HEK293 (cell line): ENCODE results near the gene ZNF330.

Experiments
- CTCF ChIA-PET: fragments of 350-600 bp; formaldehyde crosslinking; extraction: SDS; loops from one replicate; lab custom pipeline; 2021; ENCODE audit warnings: antibody characterized with exemption; lab: Yijun Ruan, JAX
- POLR2A ChIA-PET: fragments of 300-600 bp; formaldehyde crosslinking; extraction: SDS; loops from one replicate; lab custom pipeline; 2020; ENCODE audit warnings: antibody characterized with exemption, inconsistent platforms; lab: Yijun Ruan, JAX
- H3K27ac ChIP-seq: fragments of 200-500 bp; sonication (Bioruptor generic); 2 replicates; pipeline ENCODE4 v1.5.1; 2014; ENCODE audit warnings: low read depth, low read length, control low read depth, inconsistent platforms; ENCODE audit errors: extremely low read depth
- H3K36me3 ChIP-seq, 2 experiments: fragments of 200-500 bp in 1 of 2; sonication (Bioruptor generic) in 1 of 2; 1 replicate in 1 of 2; 2 replicates in 1 of 2; pipeline ENCODE4 v1.5.1; 2014 to 2017; ENCODE audit warnings: inconsistent platforms in 2 of 2, low read length in 2 of 2; ENCODE audit not compliant: control insufficient read depth in 2 of 2, insufficient read depth in 1 of 2
- H3K4me1 ChIP-seq: fragments of 200-500 bp; sonication (Bioruptor generic); 2 replicates; pipeline ENCODE4 v1.5.1; 2014; ENCODE audit warnings: mild to moderate bottlenecking, low read length, inconsistent platforms; ENCODE audit not compliant: control insufficient read depth, insufficient read depth
- H3K4me3 ChIP-seq: 2 replicates; pipeline ENCODE4 v1.5.1; 2011; ENCODE audit warnings: low read depth, mild to moderate bottlenecking, control low read depth, low read length, moderate library complexity
- H3K9me3 ChIP-seq: fragments of 200-500 bp; sonication (Bioruptor generic); 2 replicates; pipeline ENCODE4 v1.5.1; 2014; ENCODE audit warnings: low read depth, low read length, inconsistent platforms; ENCODE audit not compliant: control insufficient read depth, insufficient read depth
- ATF2 ChIP-seq: fragments of 450-650 bp; formaldehyde crosslinking; IDR thresholded peaks from 2 replicates; pipeline ENCODE4 v1.5.1; 2016; ENCODE audit warnings: missing biosample characterization, missing genetic modification characterization, low read depth
- BCL6B ChIP-seq: fragments of 450-650 bp; formaldehyde crosslinking; IDR thresholded peaks from 2 replicates; pipeline ENCODE4 v1.5.1; 2017; ENCODE audit warnings: missing biosample characterization, missing genetic modification characterization
- FEZF1 ChIP-seq: fragments of 450-650 bp; formaldehyde crosslinking; IDR thresholded peaks from 2 replicates; pipeline ENCODE4 v1.5.1; 2016; ENCODE audit warnings: missing biosample characterization, missing genetic modification characterization
- KLF8 ChIP-seq: fragments of 450-650 bp; formaldehyde crosslinking; IDR thresholded peaks from 2 replicates; pipeline ENCODE4 v1.5.1; 2016; ENCODE audit warnings: missing biosample characterization, missing genetic modification characterization
- KLF9 ChIP-seq: fragments of 450-650 bp; formaldehyde crosslinking; IDR thresholded peaks from 2 replicates; pipeline ENCODE4 v1.5.1; 2016; ENCODE audit warnings: missing biosample characterization, missing genetic modification characterization, low read depth
- SCRT1 ChIP-seq: fragments of 450-650 bp; formaldehyde crosslinking; IDR thresholded peaks from 2 replicates; pipeline ENCODE4 v1.5.1; 2016; ENCODE audit warnings: missing biosample characterization, missing genetic modification characterization, borderline replicate concordance
- ZBTB48 ChIP-seq: fragments of 450-650 bp; formaldehyde crosslinking; IDR thresholded peaks from 2 replicates; pipeline ENCODE4 v1.5.1; 2016; ENCODE audit warnings: missing biosample characterization, missing genetic modification characterization
- ZBTB6 ChIP-seq: fragments of 450-650 bp; formaldehyde crosslinking; IDR thresholded peaks from 2 replicates; pipeline ENCODE4 v1.5.1; 2017; ENCODE audit warnings: missing biosample characterization, missing genetic modification characterization
- ZFP3 ChIP-seq: fragments of 450-650 bp; formaldehyde crosslinking; IDR thresholded peaks from 2 replicates; pipeline ENCODE4 v1.5.1; 2016; ENCODE audit warnings: low read depth, missing biosample characterization, missing genetic modification characterization
- ZFP37 ChIP-seq: fragments of 450-650 bp; formaldehyde crosslinking; IDR thresholded peaks from 2 replicates; pipeline ENCODE4 v1.5.1; 2016; ENCODE audit warnings: missing biosample characterization, missing genetic modification characterization
- ZNF146 ChIP-seq: fragments of 450-650 bp; formaldehyde crosslinking; IDR thresholded peaks from 2 replicates; pipeline ENCODE4 v1.5.1; 2016; ENCODE audit warnings: missing biosample characterization, missing genetic modification characterization
- ZNF16 ChIP-seq: fragments of 450-650 bp; formaldehyde crosslinking; IDR thresholded peaks from 2 replicates; pipeline ENCODE4 v1.5.1; 2016; ENCODE audit warnings: low read depth, missing biosample characterization, missing genetic modification characterization
- ZNF302 ChIP-seq: fragments of 450-650 bp; formaldehyde crosslinking; IDR thresholded peaks from 2 replicates; pipeline ENCODE4 v1.5.1; 2016; ENCODE audit warnings: missing biosample characterization, missing genetic modification characterization, low read depth
- ZNF341 ChIP-seq: fragments of 450-650 bp; formaldehyde crosslinking; IDR thresholded peaks from 2 replicates; pipeline ENCODE4; 2016; ENCODE audit warnings: low read depth, missing biosample characterization, missing genetic modification characterization
- ZNF366 ChIP-seq: fragments of 450-650 bp; formaldehyde crosslinking; conservative IDR thresholded peaks from 2 replicates; pipeline ENCODE4 v1.5.1; 2016; ENCODE audit warnings: missing biosample characterization, missing genetic modification characterization
- ZNF398 ChIP-seq: fragments of 450-650 bp; formaldehyde crosslinking; IDR thresholded peaks from 2 replicates; pipeline ENCODE4 v1.5.1; 2017; ENCODE audit warnings: missing biosample characterization, missing genetic modification characterization
- ZNF473 ChIP-seq: fragments of 450-650 bp; formaldehyde crosslinking; IDR thresholded peaks from 2 replicates; pipeline ENCODE4 v1.5.1; 2017; ENCODE audit warnings: missing biosample characterization, missing genetic modification characterization
- ZNF548 ChIP-seq: fragments of 450-650 bp; formaldehyde crosslinking; IDR thresholded peaks from 2 replicates; pipeline ENCODE4 v1.5.1; 2016; ENCODE audit warnings: missing biosample characterization, missing genetic modification characterization
- ZNF555 ChIP-seq: fragments of 450-650 bp; formaldehyde crosslinking; conservative IDR thresholded peaks from 2 replicates; pipeline ENCODE4 v1.5.1; 2017; ENCODE audit warnings: missing biosample characterization, mild to moderate bottlenecking, missing genetic modification characterization, inconsistent platforms
- ZNF561 ChIP-seq: fragments of 450-650 bp; IDR thresholded peaks from 2 replicates; pipeline ENCODE4 v1.5.1; 2018; ENCODE audit warnings: missing biosample characterization, missing genetic modification characterization, borderline replicate concordance
- ZNF585B ChIP-seq: fragments of 450-650 bp; formaldehyde crosslinking; IDR thresholded peaks from 2 replicates; pipeline ENCODE4 v1.5.1; 2016; ENCODE audit warnings: missing biosample characterization, missing genetic modification characterization
- ZNF624 ChIP-seq: fragments of 450-650 bp; formaldehyde crosslinking; IDR thresholded peaks from 2 replicates; pipeline ENCODE4 v1.5.1; 2017; ENCODE audit warnings: missing biosample characterization, missing genetic modification characterization
- ZNF76 ChIP-seq: fragments of 450-650 bp; formaldehyde crosslinking; IDR thresholded peaks from 2 replicates; pipeline ENCODE4; 2016; ENCODE audit warnings: low read depth, missing biosample characterization, missing genetic modification characterization, borderline replicate concordance
- ZNF768 ChIP-seq: fragments of 450-650 bp; formaldehyde crosslinking; IDR thresholded peaks from 2 replicates; pipeline ENCODE4 v1.5.1; 2018; ENCODE audit warnings: missing biosample characterization, mild to moderate bottlenecking, missing genetic modification characterization
- ZXDB ChIP-seq: fragments of 450-650 bp; formaldehyde crosslinking; IDR thresholded peaks from 2 replicates; pipeline ENCODE4 v1.5.1; 2016; ENCODE audit warnings: missing biosample characterization, missing genetic modification characterization
- TF ChIP-seq, protein P1 (sequence below): fragments of 450-650 bp; formaldehyde crosslinking; IDR thresholded peaks from 2 replicates; pipeline ENCODE4 v1.5.1; 2016; ENCODE audit warnings: missing biosample characterization, missing genetic modification characterization

Gene ZNF330

DNA sequence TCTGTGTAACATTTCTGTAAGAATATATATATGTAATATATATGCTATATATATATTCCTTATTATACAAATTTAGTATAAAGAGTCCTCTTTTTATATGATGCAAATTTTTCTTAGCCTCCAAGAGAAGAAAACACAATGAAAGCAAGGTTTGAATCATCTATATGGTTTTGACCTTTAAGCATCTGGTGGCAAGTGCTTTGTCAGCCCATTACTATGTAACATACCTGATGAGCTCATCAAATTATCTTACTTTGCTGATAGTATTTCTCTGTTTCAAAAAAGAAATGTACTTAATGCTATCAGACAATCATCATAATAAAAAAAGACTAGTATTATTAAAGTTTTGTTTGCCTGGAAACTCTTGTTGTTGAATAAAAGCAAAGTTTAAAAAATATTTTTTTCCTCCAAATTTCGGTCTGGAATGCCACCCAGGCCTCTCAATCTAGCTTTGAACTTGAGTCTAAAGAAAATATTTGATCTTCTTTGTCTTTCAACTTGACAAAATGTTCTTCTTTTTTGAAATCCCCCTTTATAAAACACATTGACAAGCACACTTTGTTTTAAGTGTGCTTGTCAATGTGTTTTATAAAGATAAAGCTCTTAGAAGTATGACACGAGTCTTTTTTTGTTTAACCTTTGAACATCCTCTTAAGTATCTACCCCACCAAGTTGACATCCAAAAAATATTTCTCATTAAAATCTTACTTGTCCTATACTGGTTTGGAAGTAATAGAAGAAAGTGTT is 26.2 kb downstream of the ZNF330 start:
- Histone ChIP-seq H3K4me1 (no peaks in the 10 kb centered on the region), H3K36me3 (no peaks in the 10 kb centered on the region), H3K9me3 (no peaks in the 10 kb centered on the region), H3K27ac (no peak overlapping the region), H3K4me3 (no peak overlapping the region)
- TF ChIP-seq ZNF341 (no peak), KLF8 (tag by site-specific recombination) (no peak), ZFP3 (tag by site-specific recombination) (no peak), ZNF16 (tag by site-specific recombination) (no peak), KLF9 (tag by site-specific recombination) (no peak), ZNF473 (tag by site-specific recombination) (no peak), ZNF146 (tag by site-specific recombination) (no peak), SCRT1 (tag by site-specific recombination) (no peak), ZNF624 (tag by site-specific recombination) (no peak), ZNF548 (no peak), ZNF366 (tag by site-specific recombination) (no peak), ZNF561 (tag by site-specific recombination) (no peak), BCL6B (tag by site-specific recombination) (no peak)
- TF ChIP-seq, protein P1, sequence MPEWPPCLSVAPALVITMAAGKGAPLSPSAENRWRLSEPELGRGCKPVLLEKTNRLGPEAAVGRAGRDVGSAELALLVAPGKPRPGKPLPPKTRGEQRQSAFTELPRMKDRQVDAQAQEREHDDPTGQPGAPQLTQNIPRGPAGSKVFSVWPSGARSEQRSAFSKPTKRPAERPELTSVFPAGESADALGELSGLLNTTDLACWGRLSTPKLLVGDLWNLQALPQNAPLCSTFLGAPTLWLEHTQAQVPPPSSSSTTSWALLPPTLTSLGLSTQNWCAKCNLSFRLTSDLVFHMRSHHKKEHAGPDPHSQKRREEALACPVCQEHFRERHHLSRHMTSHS (tag by site-specific recombination), result no peak
- POLR2A ChIA-PET, result interaction anchor here (0.6 kb wide), 2 partner anchors 239 to 437 kb away, joined by 4 read pairs; no protein-coding TSS in a partner anchor
- CTCF ChIA-PET, result interaction anchor here (0.5 kb wide), 1 partner anchor 860 kb away, joined by 4 read pairs; no protein-coding TSS in a partner anchor

DNA sequence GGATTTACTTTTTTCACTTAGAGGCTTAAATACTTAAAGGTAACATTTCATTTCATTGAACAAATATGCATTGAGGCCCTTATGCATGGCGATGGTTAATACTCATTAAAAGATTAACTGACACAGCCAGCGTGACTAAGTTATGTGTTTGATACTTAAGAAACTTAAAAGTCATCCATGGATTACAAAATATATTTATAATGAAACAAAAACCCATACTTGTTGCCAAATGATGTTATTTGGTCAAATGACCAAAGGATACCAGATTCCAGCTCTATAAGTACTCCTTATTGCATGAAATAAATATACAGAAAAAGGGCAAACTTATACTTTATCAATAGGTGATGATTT is 26.7 kb downstream of the ZNF330 start:
- POLR2A ChIA-PET, result no interaction called here

More for the DNA sequence above, 26.7 kb downstream of the ZNF330 start:
- no peak overlapping the region for H3K4me3 ChIP-seq
- no peaks in the 10 kb centered on the region for H3K36me3 ChIP-seq
- no peak overlapping the region for H3K27ac ChIP-seq
- no peaks in the 10 kb centered on the region for H3K4me1 ChIP-seq
- TF ChIP-seq ZFP37 (tag by site-specific recombination) (no peak), ATF2 (tag by site-specific recombination) (no peak), ZXDB (tag by site-specific recombination) (no peak), ZNF76 (no peak), ZNF768 (no peak), ZBTB6 (no peak), ZBTB48 (tag by site-specific recombination) (no peak), ZNF302 (tag by site-specific recombination) (no peak), ZNF585B (tag by site-specific recombination) (no peak), ZNF398 (no peak), ZNF555 (no peak), FEZF1 (tag by site-specific recombination) (no peak)
- H3K9me3 ChIP-seq, result no peaks in the 10 kb centered on the region
- CTCF ChIA-PET, result no interaction called here
